Epithelial cell of proximal tubule (primary cell): Measurements from ENCODE around the gene GPBP1. TPM values are rescaled to one million over a fixed set of nuclear protein-coding genes. Genes with fewer than 3 reads are reported as not detected.
"Not testable (repeated sequence)": the region's sequence is repeated elsewhere in the genome, so short reads cannot be mapped to it uniquely, and the experiment has no call there.

Source experiments
- DNase-seq: peaks from one replicate; pipeline ENCODE4 v3.0.0-alpha.2; 2011; ENCODE audit warnings: low read depth
- H3K4me3 ChIP-seq: 2 replicates; pipeline ENCODE4 v1.5.1; 2011; ENCODE audit warnings: low read depth, mild to moderate bottlenecking, low read length
- total RNA-seq: library from RNA; depleted of rRNA; stranded (reverse); fragments of >200 nt; gene quantifications from 2 replicates; pipeline ENCODE4 v1.2.3, GENCODE V29; 2015
- TF ChIP-seq, protein P1 (sequence below): conservative IDR thresholded peaks from 2 replicates; pipeline ENCODE4 v1.5.1; 2012; ENCODE audit warnings: low read depth, mild to moderate bottlenecking, low read length

The GPBP1 gene
- total RNA-seq, 1 donor from 2014 or later = 41.1 TPM

GRCh38 chr5:57157666-57158065 is 16.2 kb upstream of the GPBP1 start:
- TF ChIP-seq, protein P1, sequence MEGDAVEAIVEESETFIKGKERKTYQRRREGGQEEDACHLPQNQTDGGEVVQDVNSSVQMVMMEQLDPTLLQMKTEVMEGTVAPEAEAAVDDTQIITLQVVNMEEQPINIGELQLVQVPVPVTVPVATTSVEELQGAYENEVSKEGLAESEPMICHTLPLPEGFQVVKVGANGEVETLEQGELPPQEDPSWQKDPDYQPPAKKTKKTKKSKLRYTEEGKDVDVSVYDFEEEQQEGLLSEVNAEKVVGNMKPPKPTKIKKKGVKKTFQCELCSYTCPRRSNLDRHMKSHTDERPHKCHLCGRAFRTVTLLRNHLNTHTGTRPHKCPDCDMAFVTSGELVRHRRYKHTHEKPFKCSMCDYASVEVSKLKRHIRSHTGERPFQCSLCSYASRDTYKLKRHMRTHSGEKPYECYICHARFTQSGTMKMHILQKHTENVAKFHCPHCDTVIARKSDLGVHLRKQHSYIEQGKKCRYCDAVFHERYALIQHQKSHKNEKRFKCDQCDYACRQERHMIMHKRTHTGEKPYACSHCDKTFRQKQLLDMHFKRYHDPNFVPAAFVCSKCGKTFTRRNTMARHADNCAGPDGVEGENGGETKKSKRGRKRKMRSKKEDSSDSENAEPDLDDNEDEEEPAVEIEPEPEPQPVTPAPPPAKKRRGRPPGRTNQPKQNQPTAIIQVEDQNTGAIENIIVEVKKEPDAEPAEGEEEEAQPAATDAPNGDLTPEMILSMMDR = no peak
- no peak overlapping the region for H3K4me3 ChIP-seq
- no peak for DNase-seq

GRCh38 chr5:57163553-57164006 is 10.3 kb upstream of the GPBP1 start:
- TF ChIP-seq, protein P1 = no peak
- no peak for DNase-seq

GRCh38 chr5:57164124-57164523 is 9.7 kb upstream of the GPBP1 start:
- TF ChIP-seq, protein P1 = no peak
- H3K4me3 ChIP-seq = no peak overlapping the region
- no peak for DNase-seq

More at GRCh38 chr5:57163553-57164006, 10.3 kb upstream of the GPBP1 start:
- H3K4me3 ChIP-seq = no peak overlapping the region

GRCh38 chr5:57165171-57165570 is 8.7 kb upstream of the GPBP1 start:
- H3K4me3 ChIP-seq, DNase-seq: not testable (repeated sequence)

DNA sequence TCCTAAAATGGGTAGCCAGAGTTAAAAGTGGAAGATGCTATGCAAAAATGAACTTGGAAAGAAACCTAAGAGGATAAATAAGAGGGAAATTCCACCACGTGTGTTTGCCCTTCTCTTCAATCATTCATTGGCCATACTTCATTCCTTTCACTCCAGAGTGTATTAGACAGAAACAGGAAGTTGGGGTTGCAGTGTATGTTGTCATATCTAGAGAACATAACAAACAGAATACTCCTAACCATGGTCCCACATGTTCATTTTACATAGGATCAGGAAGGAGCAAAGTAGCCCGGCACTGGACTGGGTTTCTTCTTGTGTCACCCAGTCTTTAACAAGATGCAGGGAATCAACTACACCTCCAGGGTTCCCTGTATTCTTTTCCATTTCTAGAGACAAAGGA is 7.6 kb upstream of the GPBP1 start:
- DNase-seq = no peak
- no peak overlapping the region for H3K4me3 ChIP-seq
- TF ChIP-seq, protein P1 = no peak

GRCh38 chr5:57167201-57167600 is 6.7 kb upstream of the GPBP1 start:
- TF ChIP-seq, protein P1 = no peak
- DNase-seq = no peak
- no peak overlapping the region for H3K4me3 ChIP-seq

GRCh38 chr5:57170116-57170515 is 3.7 kb upstream of the GPBP1 start:
- not testable (repeated sequence) for H3K4me3 ChIP-seq, DNase-seq

GRCh38 chr5:57171816-57172465 is 1.9 kb upstream of the GPBP1 start:
- no peak for DNase-seq
- H3K4me3 ChIP-seq = peak overlapping the region; percentile 99
- TF ChIP-seq, protein P1 = no peak
